Activated T-helper 1 cell treated with anti-CD3 and anti-CD28 coated beads, Interleukin-12 subunit alpha, Interleukin-12 subunit beta, Interleukin-2, Interleukin-4 antibody, amounts not matched to agents 30 ng/mL and 10 ng/mL and 1 ng/mL, durations not matched to agents 14 hours and 24 hours and 36 hours (primary cell): ENCODE data around the gene NPIPB2. TPM values are rescaled to one million over a fixed set of nuclear protein-coding genes. Genes with fewer than 3 reads are reported as not detected.

Source experiments
- total RNA-seq: library from RNA; stranded (reverse); gene quantifications from 2 replicates; pipeline ENCODE4 v1.2.3, GENCODE V29; 2022

Gene NPIPB2
- total RNA-seq, 1 donor from 2014 or later: 18.8 TPM

Other genes starting within 250 kb of the NPIPB2 start
- 52.7 and 55.9 TPM in 2 replicates for gene TXNDC11, start 199.2 kb downstream of the NPIPB2 start, total RNA-seq
- gene ZC3H7A, start 144.8 kb downstream of the NPIPB2 start, total RNA-seq: 71.0 and 78.9 TPM in 2 replicates
- gene RSL1D1, start 90.5 kb downstream of the NPIPB2 start, total RNA-seq: 345 and 369 TPM in 2 replicates
- 207 and 214 TPM in 2 replicates for gene GSPT1, start 26.1 kb downstream of the NPIPB2 start, total RNA-seq
- not detected in 2 replicates for gene TNFRSF17, start 23.2 kb upstream of the NPIPB2 start, total RNA-seq
- gene SNX29, start 34.7 kb upstream of the NPIPB2 start, total RNA-seq: 9.8 and 15.0 TPM in 2 replicates